Neural cell (in vitro differentiated cells): ENCODE measurements around the gene CYCS.

Experiments used
- CTCF ChIP-seq: fragments of 450-650 bp; IDR thresholded peaks from 2 replicates; pipeline ENCODE4 v1.5.1; 2014; ENCODE audit warnings: antibody characterized with exemption, mild to moderate bottlenecking, moderate library complexity; ENCODE audit not compliant: poor library complexity, severe bottlenecking
- EP300 ChIP-seq: fragments of 450-650 bp; conservative IDR thresholded peaks from 2 replicates; pipeline ENCODE4 v1.6.1; 2014; ENCODE audit warnings: antibody characterized with exemption, mild to moderate bottlenecking, moderate library complexity; ENCODE audit not compliant: poor library complexity, severe bottlenecking
- EZH2 ChIP-seq: fragments of 200-600, 300-800 bp; shearing (Covaris generic), sonication (generic); IDR thresholded peaks from 2 replicates; pipeline ENCODE4 v1.6.1; 2014; ENCODE audit warnings: antibody characterized with exemption, low read length, borderline replicate concordance, mild to moderate bottlenecking; ENCODE audit not compliant: insufficient read depth, poor library complexity, severe bottlenecking
- POLR2AphosphoS5 ChIP-seq: IDR thresholded peaks from 2 replicates; pipeline ENCODE4 v1.6.1; 2012
- TAF1 ChIP-seq: IDR thresholded peaks from 2 replicates; pipeline ENCODE4 v1.6.1; 2012; ENCODE audit warnings: low read depth

- TF ChIP-seq EP300, result no peak
- TF ChIP-seq CTCF, result no peak
- no peak for TF ChIP-seq EZH2
- no peak for TF ChIP-seq TAF1
- no peak for TF ChIP-seq POLR2AphosphoS5
These were observed 9.4 kb upstream of the CYCS start for GRCh38 chr7:25134358-25135010.
